ENCODE measurements around the gene MIGA1. TPM values are rescaled to one million over a fixed set of nuclear protein-coding genes. Genes with fewer than 3 reads are reported as not detected.

Gene MIGA1
- total and polyA plus RNA-seq, 2 of the 4 experiments (the other 2 are of a cell fraction) = 5.7 to 16.3 TPM

Other genes starting within 250 kb of the MIGA1 start
- gene ZZZ3, start 97.0 kb upstream of the MIGA1 start, total RNA-seq (2012; rRNA removed) = 66.3 and 84.7 TPM in 2 replicates
- gene ZZZ3, start 97.0 kb upstream of the MIGA1 start, polyA plus RNA-seq (2012; rRNA removed) = 10.9 and 14.2 TPM in 2 replicates
- 64.5 and 89.4 TPM in 2 replicates for gene USP33, start 19.8 kb upstream of the MIGA1 start, total RNA-seq (2012; rRNA removed)
- gene USP33, start 19.8 kb upstream of the MIGA1 start, polyA plus RNA-seq (2012; rRNA removed) = 25.5 and 33.7 TPM in 2 replicates
- gene NEXN, start 109.0 kb downstream of the MIGA1 start, total RNA-seq (2012; rRNA removed) = 5.2 and 10.3 TPM in 2 replicates
- 13.4 and 16.1 TPM in 2 replicates for gene NEXN, start 109.0 kb downstream of the MIGA1 start, polyA plus RNA-seq (2012; rRNA removed)
- 129 and 165 TPM in 2 replicates for gene FUBP1, start 199.4 kb downstream of the MIGA1 start, total RNA-seq (2012; rRNA removed)
- gene FUBP1, start 199.4 kb downstream of the MIGA1 start, polyA plus RNA-seq (2012; rRNA removed) = 74.7 and 94.7 TPM in 2 replicates
- gene DNAJB4, start 225.3 kb downstream of the MIGA1 start, total RNA-seq (2012; rRNA removed) = 30.6 and 76.1 TPM in 2 replicates
- gene DNAJB4, start 225.3 kb downstream of the MIGA1 start, polyA plus RNA-seq (2012; rRNA removed) = 24.1 and 31.0 TPM in 2 replicates

All from IMR-90 (cell line).